Measurements from ENCODE around the gene AGFG1. TPM values are rescaled to one million over a fixed set of nuclear protein-coding genes. Genes with fewer than 3 reads are reported as not detected.
"Not testable (repeated sequence)": the region's sequence is repeated elsewhere in the genome, so short reads cannot be mapped to it uniquely, and the experiment has no call there.

Gene AGFG1
- total RNA-seq, 1 donor from 2014 or later = 73.0 TPM

- FAIRE-seq = no peak
Measured at GRCh38 chr2:227528803-227529202, 56.8 kb downstream of the AGFG1 start.

GRCh38 chr2:227529871-227530270 lies 57.9 kb downstream of the AGFG1 start:
- FAIRE-seq = no peak

More at GRCh38 chr2:227528803-227529202, 56.8 kb downstream of the AGFG1 start:
- DNase-seq (ENCODE audit: low spot score in 2 of 2) = no peak

GRCh38 chr2:227534714-227535113 lies 62.8 kb downstream of the AGFG1 start:
- no peak for DNase-seq (ENCODE audit: low spot score in 2 of 2)
- no peak for FAIRE-seq

More at GRCh38 chr2:227529871-227530270, 57.9 kb downstream of the AGFG1 start:
- DNase-seq (ENCODE audit: low spot score in 2 of 2) = no peak

GRCh38 chr2:227536445-227536844 lies 64.5 kb downstream of the AGFG1 start:
- DNase-seq (ENCODE audit: low spot score in 2 of 2) (no peak), FAIRE-seq (peak; percentile 10)

- no peak for DNase-seq (ENCODE audit: low spot score in 2 of 2)
- no peak for FAIRE-seq
Measured at GRCh38 chr2:227539465-227539956, 67.6 kb downstream of the AGFG1 start.

- not testable (repeated sequence) for FAIRE-seq; DNase-seq (ENCODE audit: low spot score in 2 of 2)
Measured at GRCh38 chr2:227540352-227540751, 68.4 kb downstream of the AGFG1 start.

- FAIRE-seq (no peak), DNase-seq (ENCODE audit: low spot score in 2 of 2) (no peak)
Measured at GRCh38 chr2:227545990-227546389, 74.0 kb downstream of the AGFG1 start.

- FAIRE-seq = no peak
Measured at GRCh38 chr2:227551836-227552235, 79.9 kb downstream of the AGFG1 start.

GRCh38 chr2:227562581-227562980 lies 90.6 kb downstream of the AGFG1 start:
- FAIRE-seq (no peak), DNase-seq (ENCODE audit: low spot score in 2 of 2) (no peak)

More at GRCh38 chr2:227551836-227552235, 79.9 kb downstream of the AGFG1 start:
- DNase-seq (ENCODE audit: low spot score in 2 of 2) = no peak

- DNase-seq (ENCODE audit: low spot score in 2 of 2) = no peak
- FAIRE-seq = no peak
Measured at GRCh38 chr2:227565080-227565479, 93.1 kb downstream of the AGFG1 start.

- no peak for FAIRE-seq
- DNase-seq (ENCODE audit: low spot score in 2 of 2) = no peak
Measured at GRCh38 chr2:227566012-227566411, 94.1 kb downstream of the AGFG1 start.

- FAIRE-seq (no peak), DNase-seq (ENCODE audit: low spot score in 2 of 2) (no peak)
Measured at GRCh38 chr2:227568852-227569169, 96.9 kb downstream of the AGFG1 start.

- FAIRE-seq (no peak), DNase-seq (ENCODE audit: low spot score in 2 of 2) (no peak)
Measured at GRCh38 chr2:227570615-227571014, 98.7 kb downstream of the AGFG1 start.

- DNase-seq (ENCODE audit: low spot score in 2 of 2) = no peak
- no peak for FAIRE-seq
Measured at GRCh38 chr2:227576110-227576509, 104.2 kb downstream of the AGFG1 start.

- FAIRE-seq = no peak
- no peak for DNase-seq (ENCODE audit: low spot score in 2 of 2)
Measured at GRCh38 chr2:227576812-227577211, 104.9 kb downstream of the AGFG1 start.

GRCh38 chr2:227577555-227577954 lies 105.6 kb downstream of the AGFG1 start:
- FAIRE-seq = no peak
- no peak for DNase-seq (ENCODE audit: low spot score in 2 of 2)

GRCh38 chr2:227578642-227579041 lies 106.7 kb downstream of the AGFG1 start:
- DNase-seq (ENCODE audit: low spot score in 2 of 2) (no peak), FAIRE-seq (no peak)

- FAIRE-seq (no peak), DNase-seq (ENCODE audit: low spot score in 2 of 2) (no peak)
Measured at GRCh38 chr2:227579791-227580190, 107.8 kb downstream of the AGFG1 start.

- FAIRE-seq = no peak
- DNase-seq (ENCODE audit: low spot score in 2 of 2) = no peak
Measured at GRCh38 chr2:227582369-227582768, 110.4 kb downstream of the AGFG1 start.

GRCh38 chr2:227592694-227593387 lies 120.9 kb downstream of the AGFG1 start:
- FAIRE-seq = no peak
- DNase-seq (ENCODE audit: low spot score in 2 of 2) = no peak

- no peak for FAIRE-seq
- DNase-seq (ENCODE audit: low spot score in 2 of 2) = no peak
Measured at GRCh38 chr2:227595797-227596196, 123.8 kb downstream of the AGFG1 start.

- DNase-seq (ENCODE audit: low spot score in 2 of 2) = no peak
- FAIRE-seq = no peak
Measured at GRCh38 chr2:227597036-227597435, 125.1 kb downstream of the AGFG1 start.
